ENCODE data around the gene ESPNL. TPM values are rescaled to one million over a fixed set of nuclear protein-coding genes. Genes with fewer than 3 reads are reported as not detected.

Gene ESPNL
- total RNA-seq, 2 donors from 2014 or later, result 0.15 to 0.86 TPM

GRCh38 chr2:238182362-238182761, 82.2 kb downstream of the ESPNL start:
- H3K9me3 ChIP-seq (ENCODE audit: control insufficient read depth, low read length), result no peaks in the 10 kb centered on the region
- 98% methylated on average over 6 of the region's 6 CpGs for WGBS, 2 experiments (ENCODE audit: insufficient coverage in 1 of 2, insufficient read length in 1 of 2)
- TF ChIP-seq CTCF (conservative IDR thresholded peaks at IDR 0.05), result no peak
- DNase-seq, result no peak
- no peak overlapping the region for H3K4me3 ChIP-seq (ENCODE audit: low read length)
- no peak overlapping the region for H3K27ac ChIP-seq (ENCODE audit: low read depth, low read length)
- no peaks in the 10 kb centered on the region for H3K27me3 Mint-ChIP-seq (ENCODE audit: insufficient read depth)
- peaks cover 90% of the 10 kb centered on the region for H3K36me3 Mint-ChIP-seq (ENCODE audit: low read depth)
- peaks cover under 1% of the 10 kb centered on the region for H3K4me1 Mint-ChIP-seq
- no peaks in the 10 kb centered on the region for H3K4me1 ChIP-seq (ENCODE audit: control insufficient read depth, insufficient read depth, low read length)
- no peak overlapping the region for H3K4me3 Mint-ChIP-seq
- H3K9me3 Mint-ChIP-seq, result no peaks in the 10 kb centered on the region
- H3K27me3 ChIP-seq (ENCODE audit: control insufficient read depth, insufficient read depth, low read length, poor library complexity, severe bottlenecking), result no peaks in the 10 kb centered on the region
- H3K27ac Mint-ChIP-seq, result no peak overlapping the region
- H3K9ac ChIP-seq (ENCODE audit: extremely low read depth, low read length, poor library complexity, severe bottlenecking), result no peak overlapping the region
- peaks cover 97% of the 10 kb centered on the region for H3K36me3 ChIP-seq (ENCODE audit: control insufficient read depth, insufficient read depth, low read length)

Other genes with a start within 250 kb of the ESPNL start
- gene RAMP1, start 240.7 kb upstream of the ESPNL start, total RNA-seq, result 1 to 10 TPM in 1 of 2 donors, under 1 TPM in 1; 0.40 to 1.6 TPM
- gene UBE2F, start 133.3 kb upstream of the ESPNL start, total RNA-seq, result 10 to 100 TPM; 58.3 to 59.2 TPM
- gene SCLY, start 39.3 kb upstream of the ESPNL start, total RNA-seq, result 10 to 100 TPM; 39.0 to 45.0 TPM
- not detected for gene KLHL30, start 38.3 kb downstream of the ESPNL start, total RNA-seq
- gene ERFE, start 58.6 kb downstream of the ESPNL start, total RNA-seq, result 1 to 10 TPM in 1 of 2 donors, under 1 TPM in 1; 0.48 to 1.6 TPM
- gene ILKAP, start 103.4 kb downstream of the ESPNL start, total RNA-seq, result 10 to 100 TPM; 40.9 to 46.4 TPM
- gene HES6, start 139.7 kb downstream of the ESPNL start, total RNA-seq, result 10 to 100 TPM; 17.8 to 26.3 TPM
- 10 to 100 TPM in 1 of 2 donors, 1 to 10 TPM in 1; 9.7 to 13.5 TPM for gene PER2, start 188.3 kb downstream of the ESPNL start, total RNA-seq
- gene TRAF3IP1, start 220.2 kb downstream of the ESPNL start, total RNA-seq, result 10 to 100 TPM; 21.9 to 28.3 TPM

Data from endodermal cell (in vitro differentiated cells).